ENCODE measurements around the gene TMEM18. TPM values are rescaled to one million over a fixed set of nuclear protein-coding genes. Genes with fewer than 3 reads are reported as not detected.

Gene TMEM18
- total and polyA plus RNA-seq, 9 of the 15 experiments (the other 6 are each of a cell fraction or from before 2014, with no cell fraction given), result 12.8 to 55.9 (median 21.8) TPM

DNA sequence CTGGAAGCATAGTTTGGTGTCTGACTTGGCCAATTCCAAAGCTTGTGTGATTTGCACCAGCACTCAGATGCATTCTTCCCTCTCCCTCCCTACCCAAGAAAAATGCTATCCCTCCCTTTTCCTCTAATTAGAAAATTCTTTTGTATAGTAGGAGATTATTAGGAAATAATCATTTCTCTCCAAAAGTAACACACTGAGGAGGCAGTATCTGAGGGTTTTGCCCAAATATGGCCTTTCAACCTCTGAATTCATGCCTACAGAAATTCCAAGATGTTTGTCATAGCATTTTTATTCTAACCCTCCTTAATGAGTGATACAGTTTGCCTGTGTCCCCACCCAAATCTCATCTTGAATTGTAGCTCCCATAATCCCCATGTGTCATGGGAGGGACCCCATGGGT lies 5.0 kb upstream of the TMEM18 start:
- Histone ChIP-seq H2AFZ (ENCODE audit: low read depth, low read length) (no peak overlapping the region), H3K9me3 (replicated peaks; ENCODE audit: control insufficient read depth, insufficient read depth, low read depth, low read length) (0 out of 2 replicates have a peak, but pooled peaks cover 1% of the 10 kb centered on the region), H3K9me1 (ENCODE audit: control insufficient read depth, insufficient read depth, low read length) (no peaks in the 10 kb centered on the region), H3K4me2 (ENCODE audit: insufficient read depth, low read length) (no peak overlapping the region), H3K4me1 (replicated peaks in 1 of 2; ENCODE audit: control insufficient read depth in 2 of 2, insufficient read depth in 2 of 2, low read length in 2 of 2) (peaks cover 0 to 4% of the 10 kb centered on the region in 2 experiments; a peak in 1 of 5 replicates), H4K20me1 (replicated peaks; ENCODE audit: control insufficient read depth, insufficient read depth, low read length) (no peaks in the 10 kb centered on the region), H3K4me3 (no peak overlapping the region), H3K27me3 (ENCODE audit: control insufficient read depth in 2 of 2, insufficient read depth in 2 of 2, low read length in 2 of 2) (no peaks in the 10 kb centered on the region), H3K79me2 (ENCODE audit: control insufficient read depth, insufficient read depth, low read length) (peaks cover 7% of the 10 kb centered on the region; the same call in 2 of the 3 replicates), H3K27ac (ENCODE audit: extremely low read depth, low read depth, low read length) (no peak overlapping the region), H3K36me3 (ENCODE audit: control insufficient read depth, insufficient read depth, low read length) (no peaks in the 10 kb centered on the region), H3K9ac (ENCODE audit: insufficient read depth in 1 of 2, low read depth in 2 of 2, low read length in 2 of 2) (no peak overlapping the region)
- ChIA-PET CTCF (ENCODE audit: low intra/inter-chr PET ratio) (no interaction called here), POLR2A (no interaction called here)
- ATAC-seq, result no peak
- intact Hi-C loops (cut with micrococcal nuclease), result no loop called here
- TF ChIP-seq, protein P1, sequence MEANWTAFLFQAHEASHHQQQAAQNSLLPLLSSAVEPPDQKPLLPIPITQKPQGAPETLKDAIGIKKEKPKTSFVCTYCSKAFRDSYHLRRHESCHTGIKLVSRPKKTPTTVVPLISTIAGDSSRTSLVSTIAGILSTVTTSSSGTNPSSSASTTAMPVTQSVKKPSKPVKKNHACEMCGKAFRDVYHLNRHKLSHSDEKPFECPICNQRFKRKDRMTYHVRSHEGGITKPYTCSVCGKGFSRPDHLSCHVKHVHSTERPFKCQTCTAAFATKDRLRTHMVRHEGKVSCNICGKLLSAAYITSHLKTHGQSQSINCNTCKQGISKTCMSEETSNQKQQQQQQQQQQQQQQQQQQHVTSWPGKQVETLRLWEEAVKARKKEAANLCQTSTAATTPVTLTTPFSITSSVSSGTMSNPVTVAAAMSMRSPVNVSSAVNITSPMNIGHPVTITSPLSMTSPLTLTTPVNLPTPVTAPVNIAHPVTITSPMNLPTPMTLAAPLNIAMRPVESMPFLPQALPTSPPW (CRISPR knock-in tag; IDR thresholded peaks at IDR 0.05), result no peak
- no peak for TF ChIP-seq SRSF1 (IDR thresholded peaks at IDR 0.05; ENCODE audit: low read depth, low read length)
- no peak for TF ChIP-seq JUNB (CRISPR knock-in tag; conservative IDR thresholded peaks at IDR 0.05)
- no peak for TF ChIP-seq RFX1 (IDR thresholded peaks at IDR 0.05)
- no peak for TF ChIP-seq PHTF2 (CRISPR knock-in tag; IDR thresholded peaks at IDR 0.05)
- TF ChIP-seq, protein P2, sequence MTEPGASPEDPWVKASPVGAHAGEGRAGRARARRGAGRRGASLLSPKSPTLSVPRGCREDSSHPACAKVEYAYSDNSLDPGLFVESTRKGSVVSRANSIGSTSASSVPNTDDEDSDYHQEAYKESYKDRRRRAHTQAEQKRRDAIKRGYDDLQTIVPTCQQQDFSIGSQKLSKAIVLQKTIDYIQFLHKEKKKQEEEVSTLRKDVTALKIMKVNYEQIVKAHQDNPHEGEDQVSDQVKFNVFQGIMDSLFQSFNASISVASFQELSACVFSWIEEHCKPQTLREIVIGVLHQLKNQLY (CRISPR knock-in tag; conservative IDR thresholded peaks at IDR 0.05), result no peak
- no peak for TF ChIP-seq ZNF316 (IDR thresholded peaks at IDR 0.05)
- no peak for TF ChIP-seq THRAP3 (IDR thresholded peaks at IDR 0.05; ENCODE audit: borderline replicate concordance)
- TF ChIP-seq, protein P3, sequence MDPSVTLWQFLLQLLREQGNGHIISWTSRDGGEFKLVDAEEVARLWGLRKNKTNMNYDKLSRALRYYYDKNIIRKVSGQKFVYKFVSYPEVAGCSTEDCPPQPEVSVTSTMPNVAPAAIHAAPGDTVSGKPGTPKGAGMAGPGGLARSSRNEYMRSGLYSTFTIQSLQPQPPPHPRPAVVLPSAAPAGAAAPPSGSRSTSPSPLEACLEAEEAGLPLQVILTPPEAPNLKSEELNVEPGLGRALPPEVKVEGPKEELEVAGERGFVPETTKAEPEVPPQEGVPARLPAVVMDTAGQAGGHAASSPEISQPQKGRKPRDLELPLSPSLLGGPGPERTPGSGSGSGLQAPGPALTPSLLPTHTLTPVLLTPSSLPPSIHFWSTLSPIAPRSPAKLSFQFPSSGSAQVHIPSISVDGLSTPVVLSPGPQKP (CRISPR knock-in tag; IDR thresholded peaks at IDR 0.05), result no peak
- no peak for TF ChIP-seq ZNF24 (IDR thresholded peaks at IDR 0.05)
- TF ChIP-seq CBX1 (IDR thresholded peaks at IDR 0.05; ENCODE audit: low read depth), result no peak
- TF ChIP-seq ZNF282 (CRISPR knock-in tag; IDR thresholded peaks at IDR 0.05), result no peak
- no peak for TF ChIP-seq RBM14 (IDR thresholded peaks at IDR 0.05; ENCODE audit: borderline replicate concordance, insufficient read depth, low read depth, low read length)
- no peak for TF ChIP-seq CEBPB (tag; IDR thresholded peaks at IDR 0.05)
- TF ChIP-seq ZNF23 (CRISPR knock-in tag; IDR thresholded peaks at IDR 0.05), result no peak
- TF ChIP-seq, protein P4, sequence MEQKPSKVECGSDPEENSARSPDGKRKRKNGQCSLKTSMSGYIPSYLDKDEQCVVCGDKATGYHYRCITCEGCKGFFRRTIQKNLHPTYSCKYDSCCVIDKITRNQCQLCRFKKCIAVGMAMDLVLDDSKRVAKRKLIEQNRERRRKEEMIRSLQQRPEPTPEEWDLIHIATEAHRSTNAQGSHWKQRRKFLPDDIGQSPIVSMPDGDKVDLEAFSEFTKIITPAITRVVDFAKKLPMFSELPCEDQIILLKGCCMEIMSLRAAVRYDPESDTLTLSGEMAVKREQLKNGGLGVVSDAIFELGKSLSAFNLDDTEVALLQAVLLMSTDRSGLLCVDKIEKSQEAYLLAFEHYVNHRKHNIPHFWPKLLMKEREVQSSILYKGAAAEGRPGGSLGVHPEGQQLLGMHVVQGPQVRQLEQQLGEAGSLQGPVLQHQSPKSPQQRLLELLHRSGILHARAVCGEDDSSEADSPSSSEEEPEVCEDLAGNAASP (IDR thresholded peaks at IDR 0.05), result no peak
- TF ChIP-seq MAFF (IDR thresholded peaks at IDR 0.05; ENCODE audit: low read length), result no peak
- TF ChIP-seq HNRNPH1 (optimal IDR thresholded peaks at IDR 0.05; ENCODE audit: low read depth, low read length), result no peak
- TF ChIP-seq, protein P5, sequence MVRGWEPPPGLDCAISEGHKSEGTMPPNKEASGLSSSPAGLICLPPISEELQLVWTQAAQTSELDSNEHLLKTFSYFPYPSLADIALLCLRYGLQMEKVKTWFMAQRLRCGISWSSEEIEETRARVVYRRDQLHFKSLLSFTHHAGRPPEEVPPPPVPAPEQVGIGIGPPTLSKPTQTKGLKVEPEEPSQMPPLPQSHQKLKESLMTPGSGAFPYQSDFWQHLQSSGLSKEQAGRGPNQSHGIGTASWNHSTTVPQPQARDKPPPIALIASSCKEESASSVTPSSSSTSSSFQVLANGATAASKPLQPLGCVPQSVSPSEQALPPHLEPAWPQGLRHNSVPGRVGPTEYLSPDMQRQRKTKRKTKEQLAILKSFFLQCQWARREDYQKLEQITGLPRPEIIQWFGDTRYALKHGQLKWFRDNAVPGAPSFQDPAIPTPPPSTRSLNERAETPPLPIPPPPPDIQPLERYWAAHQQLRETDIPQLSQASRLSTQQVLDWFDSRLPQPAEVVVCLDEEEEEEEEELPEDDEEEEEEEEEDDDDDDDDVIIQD (CRISPR knock-in tag; IDR thresholded peaks at IDR 0.05), result no peak
- no peak for TF ChIP-seq ARHGAP35 (IDR thresholded peaks at IDR 0.05; ENCODE audit: partially characterized antibody)
- FAIRE-seq, result no peak
- in situ Hi-C loops (cut with MboI), result no loop called here
- no peak for DNase-seq (ENCODE audit: extremely low read depth in 1 of 4, low spot score in 3 of 4)
- no TSS peak for BruUV-seq (replicated peaks)

Data from K562 (cell line).